Neural cell (in vitro differentiated cells): ENCODE measurements around the gene CDH8. TPM values are rescaled to one million over a fixed set of nuclear protein-coding genes. Genes with fewer than 3 reads are reported as not detected.

ENCODE experiments used
- H2AFZ ChIP-seq: fragments of 200-600, 300-800 bp; sonication (generic), shearing (Covaris generic); 2 replicates; pipeline ENCODE4 v1.6.0; 2014; ENCODE audit warnings: low read depth, mild to moderate bottlenecking, antibody characterized with exemption, low read length, moderate library complexity
- H3F3A ChIP-seq: fragments of 200-600 bp; shearing (Covaris generic); 2 replicates; pipeline ENCODE4 v1.6.1; 2016; ENCODE audit warnings: mild to moderate bottlenecking, moderate library complexity, mixed read lengths, antibody characterized with exemption, low read length; ENCODE audit not compliant: insufficient read depth, poor library complexity, severe bottlenecking
- H3K27ac ChIP-seq: fragments of 200-600, 300-800 bp; sonication (generic), shearing (Covaris generic); 2 replicates; pipeline ENCODE4 v1.5.1; 2014; ENCODE audit warnings: mild to moderate bottlenecking, low read length, moderate library complexity
- H3K27me3 ChIP-seq: fragments of 300-800, 200-600 bp; sonication (generic), shearing (Covaris generic); 2 replicates; pipeline ENCODE4 v1.6.0; 2014; ENCODE audit warnings: mild to moderate bottlenecking, low read depth, low read length, moderate library complexity; ENCODE audit not compliant: insufficient read depth
- H3K36me3 ChIP-seq: fragments of 300-800, 200-600 bp; sonication (generic), shearing (Covaris generic); 2 replicates; pipeline ENCODE4 v1.5.1; 2014; ENCODE audit warnings: mild to moderate bottlenecking, antibody characterized with exemption, low read length, moderate library complexity; ENCODE audit not compliant: insufficient read depth
- H3K4me2 ChIP-seq: fragments of 300-800, 200-600 bp; sonication (generic), shearing (Covaris generic); 2 replicates; pipeline ENCODE4 v1.6.0; 2014; ENCODE audit warnings: mild to moderate bottlenecking, low read length
- H3K4me3 ChIP-seq: fragments of 300-800, 200-600 bp; sonication (generic), shearing (Covaris generic); 2 replicates; pipeline ENCODE4 v1.5.1; 2014; ENCODE audit warnings: mild to moderate bottlenecking, low read length, moderate library complexity
- H3K79me2 ChIP-seq: fragments of 200-600 bp; shearing (Covaris generic); replicated peaks from 2 replicates; pipeline ENCODE4 v1.6.0; 2014; ENCODE audit warnings: mild to moderate bottlenecking, low read length, moderate library complexity; ENCODE audit not compliant: insufficient read depth
- H3K9ac ChIP-seq: fragments of 300-800, 200-600 bp; sonication (generic), shearing (Covaris generic); 2 replicates; pipeline ENCODE4 v1.6.1; 2016; ENCODE audit warnings: mild to moderate bottlenecking, low read length, mixed read lengths
- H3K9me2 ChIP-seq: fragments of 200-600 bp; shearing (Covaris generic); 2 replicates; pipeline ENCODE4 v1.6.1; 2016; ENCODE audit warnings: mild to moderate bottlenecking, low read length, mixed read lengths; ENCODE audit not compliant: insufficient read depth
- H3K9me3 ChIP-seq: fragments of 200-600, 300-800 bp; sonication (generic), shearing (Covaris generic); 2 replicates; pipeline ENCODE4 v1.6.1; 2016; ENCODE audit warnings: mild to moderate bottlenecking, mixed run types, low read length, moderate library complexity, mixed read lengths
- H4K20me1 ChIP-seq: fragments of 200-600 bp; shearing (Covaris generic); 2 replicates; pipeline ENCODE4 v1.6.1; 2016; ENCODE audit warnings: mild to moderate bottlenecking, mixed run types; ENCODE audit not compliant: insufficient read depth
- CTCF ChIP-seq: fragments of 450-650 bp; IDR thresholded peaks from 2 replicates; pipeline ENCODE4 v1.5.1; 2014; ENCODE audit warnings: antibody characterized with exemption, mild to moderate bottlenecking, moderate library complexity; ENCODE audit not compliant: poor library complexity, severe bottlenecking
- EP300 ChIP-seq: fragments of 450-650 bp; conservative IDR thresholded peaks from 2 replicates; pipeline ENCODE4 v1.6.1; 2014; ENCODE audit warnings: antibody characterized with exemption, mild to moderate bottlenecking, moderate library complexity; ENCODE audit not compliant: poor library complexity, severe bottlenecking
- EZH2 ChIP-seq: fragments of 200-600, 300-800 bp; shearing (Covaris generic), sonication (generic); IDR thresholded peaks from 2 replicates; pipeline ENCODE4 v1.6.1; 2014; ENCODE audit warnings: antibody characterized with exemption, low read length, borderline replicate concordance, mild to moderate bottlenecking; ENCODE audit not compliant: insufficient read depth, poor library complexity, severe bottlenecking
- MXI1 ChIP-seq: fragments of 450-650 bp; conservative IDR thresholded peaks from 2 replicates; pipeline ENCODE4 v1.6.1; 2014; ENCODE audit warnings: antibody characterized with exemption, mild to moderate bottlenecking; ENCODE audit not compliant: poor library complexity, severe bottlenecking
- POLR2AphosphoS5 ChIP-seq: IDR thresholded peaks from 2 replicates; pipeline ENCODE4 v1.6.1; 2012
- RAD21 ChIP-seq: fragments of 450-650 bp; conservative IDR thresholded peaks from 2 replicates; pipeline ENCODE4 v1.6.1; 2014; ENCODE audit warnings: antibody characterized with exemption, mild to moderate bottlenecking, moderate library complexity
- SMC3 ChIP-seq: fragments of 450-650 bp; conservative IDR thresholded peaks from 2 replicates; pipeline ENCODE4 v1.6.1; 2014; ENCODE audit warnings: antibody characterized with exemption, mild to moderate bottlenecking, moderate library complexity; ENCODE audit not compliant: poor library complexity
- TAF1 ChIP-seq: IDR thresholded peaks from 2 replicates; pipeline ENCODE4 v1.6.1; 2012; ENCODE audit warnings: low read depth
- polyA plus RNA-seq: library from polyadenylated mRNA; depleted of rRNA; stranded (reverse); fragments of >200 nt; gene quantifications from 2 replicates; pipeline ENCODE4 v1.2.3, GENCODE V29; 2014
- TF ChIP-seq, protein P1 (sequence below): IDR thresholded peaks from 2 replicates; pipeline ENCODE4 v1.6.1; 2012; ENCODE audit warnings: borderline replicate concordance

Gene CDH8
- polyA plus RNA-seq, 1 donor from 2014 or later: 5.0 TPM

GRCh38 chr16:62051942-62052341 lies 15.7 kb upstream of the CDH8 start:
- H3K9me3 ChIP-seq: no peaks in the 10 kb centered on the region
- H3K36me3 ChIP-seq: no peaks in the 10 kb centered on the region
- H3F3A ChIP-seq: no peaks in the 10 kb centered on the region
- no peaks in the 10 kb centered on the region for H3K9me2 ChIP-seq
- TF ChIP-seq CTCF: no peak
- TF ChIP-seq RAD21: no peak
- no peak for TF ChIP-seq MXI1
- no peak for TF ChIP-seq EZH2
- no peak for TF ChIP-seq EP300
- no peak for TF ChIP-seq POLR2AphosphoS5
- TF ChIP-seq TAF1: no peak
- no peak for TF ChIP-seq SMC3
- TF ChIP-seq, protein P1, sequence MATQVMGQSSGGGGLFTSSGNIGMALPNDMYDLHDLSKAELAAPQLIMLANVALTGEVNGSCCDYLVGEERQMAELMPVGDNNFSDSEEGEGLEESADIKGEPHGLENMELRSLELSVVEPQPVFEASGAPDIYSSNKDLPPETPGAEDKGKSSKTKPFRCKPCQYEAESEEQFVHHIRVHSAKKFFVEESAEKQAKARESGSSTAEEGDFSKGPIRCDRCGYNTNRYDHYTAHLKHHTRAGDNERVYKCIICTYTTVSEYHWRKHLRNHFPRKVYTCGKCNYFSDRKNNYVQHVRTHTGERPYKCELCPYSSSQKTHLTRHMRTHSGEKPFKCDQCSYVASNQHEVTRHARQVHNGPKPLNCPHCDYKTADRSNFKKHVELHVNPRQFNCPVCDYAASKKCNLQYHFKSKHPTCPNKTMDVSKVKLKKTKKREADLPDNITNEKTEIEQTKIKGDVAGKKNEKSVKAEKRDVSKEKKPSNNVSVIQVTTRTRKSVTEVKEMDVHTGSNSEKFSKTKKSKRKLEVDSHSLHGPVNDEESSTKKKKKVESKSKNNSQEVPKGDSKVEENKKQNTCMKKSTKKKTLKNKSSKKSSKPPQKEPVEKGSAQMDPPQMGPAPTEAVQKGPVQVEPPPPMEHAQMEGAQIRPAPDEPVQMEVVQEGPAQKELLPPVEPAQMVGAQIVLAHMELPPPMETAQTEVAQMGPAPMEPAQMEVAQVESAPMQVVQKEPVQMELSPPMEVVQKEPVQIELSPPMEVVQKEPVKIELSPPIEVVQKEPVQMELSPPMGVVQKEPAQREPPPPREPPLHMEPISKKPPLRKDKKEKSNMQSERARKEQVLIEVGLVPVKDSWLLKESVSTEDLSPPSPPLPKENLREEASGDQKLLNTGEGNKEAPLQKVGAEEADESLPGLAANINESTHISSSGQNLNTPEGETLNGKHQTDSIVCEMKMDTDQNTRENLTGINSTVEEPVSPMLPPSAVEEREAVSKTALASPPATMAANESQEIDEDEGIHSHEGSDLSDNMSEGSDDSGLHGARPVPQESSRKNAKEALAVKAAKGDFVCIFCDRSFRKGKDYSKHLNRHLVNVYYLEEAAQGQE: no peak
- no peak overlapping the region for H3K4me2 ChIP-seq
- H3K79me2 ChIP-seq: no peaks in the 10 kb centered on the region
- no peak overlapping the region for H3K9ac ChIP-seq
- no peak overlapping the region for H3K4me3 ChIP-seq
- H4K20me1 ChIP-seq: no peaks in the 10 kb centered on the region
- no peaks in the 10 kb centered on the region for H3K27me3 ChIP-seq
- H2AFZ ChIP-seq: no peak overlapping the region
- no peak overlapping the region for H3K27ac ChIP-seq

- TF ChIP-seq EP300 (no peak), CTCF (no peak), POLR2AphosphoS5 (no peak), MXI1 (no peak), TAF1 (no peak)
- no peaks in the 10 kb centered on the region for H3K9me2 ChIP-seq
- H2AFZ ChIP-seq: no peak overlapping the region
- no peaks in the 10 kb centered on the region for H3K79me2 ChIP-seq
- H3K9me3 ChIP-seq: no peaks in the 10 kb centered on the region
- no peak overlapping the region for H3K27ac ChIP-seq
- H3K27me3 ChIP-seq: no peaks in the 10 kb centered on the region
- no peak overlapping the region for H3K4me3 ChIP-seq
- no peaks in the 10 kb centered on the region for H3K36me3 ChIP-seq
- H3F3A ChIP-seq: no peaks in the 10 kb centered on the region
- no peak overlapping the region for H3K9ac ChIP-seq
- H4K20me1 ChIP-seq: no peaks in the 10 kb centered on the region
- no peak overlapping the region for H3K4me2 ChIP-seq
Observed at GRCh38 chr16:62050793-62051192, 14.6 kb upstream of the CDH8 start.
